HG02610 (cell line): ENCODE measurements around the gene CHCHD3.

Source experiments
- ATAC-seq: cut with Tn5 transposase; IDR thresholded peaks from one replicate; pipeline ENCODE4 v1.9.1; 2021; ENCODE audit warnings: mild to moderate bottlenecking, moderate library complexity; ENCODE audit not compliant: unreplicated experiment

CHCHD3 gene

GRCh38 chr7:132756484-132756990, 325.4 kb downstream of the CHCHD3 start:
- no peak for ATAC-seq

- no peak for ATAC-seq
These were observed 326.1 kb downstream of the CHCHD3 start for GRCh38 chr7:132755538-132756483.

- no peak for ATAC-seq
These were observed 329.5 kb downstream of the CHCHD3 start for GRCh38 chr7:132752431-132752830.

- ATAC-seq = no peak
These were observed 330.6 kb downstream of the CHCHD3 start for GRCh38 chr7:132751244-132751647.

GRCh38 chr7:132750530-132751217, 331.2 kb downstream of the CHCHD3 start:
- ATAC-seq = no peak

GRCh38 chr7:132750096-132750495, 331.8 kb downstream of the CHCHD3 start:
- no peak for ATAC-seq

- no peak for ATAC-seq
These were observed 336.4 kb downstream of the CHCHD3 start for GRCh38 chr7:132745510-132745909.

GRCh38 chr7:132743974-132744373, 337.9 kb downstream of the CHCHD3 start:
- ATAC-seq = no peak

- ATAC-seq = no peak
These were observed 339.7 kb downstream of the CHCHD3 start for GRCh38 chr7:132742189-132742612.

GRCh38 chr7:132740176-132740575, 341.7 kb downstream of the CHCHD3 start:
- no peak for ATAC-seq

- no peak for ATAC-seq
These were observed 342.5 kb downstream of the CHCHD3 start for GRCh38 chr7:132739271-132739955.

GRCh38 chr7:132738254-132738653, 343.6 kb downstream of the CHCHD3 start:
- no peak for ATAC-seq

GRCh38 chr7:132735476-132735875, 346.4 kb downstream of the CHCHD3 start:
- no peak for ATAC-seq
